B cell (primary cell): ENCODE results near the gene ADO. TPM values are rescaled to one million over a fixed set of nuclear protein-coding genes. Genes with fewer than 3 reads are reported as not detected.

Source experiments
- ATAC-seq: fragments of 200-7000 bp; cut with Tn5 transposase; one replicate; pipeline ENCODE4 v1.10.0; 2021; ENCODE audit warnings: low read depth, mild to moderate bottlenecking, moderate number of reproducible peaks, moderate library complexity
- CTCF ChIA-PET: fragments of 350-600 bp; sonication (Branson Sonifier 250); formaldehyde crosslinking; loops from one replicate; lab custom pipeline; 2021; ENCODE audit warnings: antibody characterized with exemption, inconsistent platforms; lab: Charles Lee
- POLR2A ChIA-PET: fragments of 350-600 bp; sonication (Branson Sonifier 250); formaldehyde crosslinking; loops from one replicate; lab custom pipeline; 2021; ENCODE audit warnings: antibody characterized with exemption; lab: Charles Lee
- DNase-seq: peaks from one replicate; pipeline ENCODE4 v3.0.0; 2013
- H2AFZ ChIP-seq: 2 replicates; pipeline ENCODE4 v1.6.1; 2012; ENCODE audit warnings: mild to moderate bottlenecking, low read depth, low read length; ENCODE audit not compliant: insufficient read depth, poor library complexity, severe bottlenecking
- H3K27ac ChIP-seq, 2 donors: 1 replicate in 1 of 2; 2 replicates in 1 of 2; pipeline ENCODE4 v1.5.1; 2012 to 2013; ENCODE audit warnings: low read length in 2 of 2, mild to moderate bottlenecking in 2 of 2, moderate library complexity in 1 of 2
- H3K27me3 ChIP-seq, 4 experiments: fragments of 200-600 bp in 1 of 4; sonication (generic) in 1 of 4; replicated peaks in 1 of 4; 1 replicate in 2 of 4; 2 replicates in 2 of 4; pipeline versions ENCODE4 v1.6.1 to v1.7.0; 2013 to 2016; ENCODE audit warnings: low read length in 3 of 4, mild to moderate bottlenecking in 2 of 4, mixed read lengths in 1 of 4, moderate library complexity in 1 of 4; ENCODE audit not compliant: insufficient read depth in 4 of 4, control insufficient read depth in 3 of 4; ENCODE audit errors: control extremely low read depth in 1 of 4
- H3K36me3 ChIP-seq, 2 experiments: replicated peaks in 1 of 2; 1 replicate in 1 of 2; 2 replicates in 1 of 2; pipeline versions ENCODE4 v1.6.1 to v1.7.1; 2013; ENCODE audit warnings: low read length in 1 of 2; ENCODE audit not compliant: insufficient read depth in 2 of 2, control insufficient read depth in 1 of 2; ENCODE audit errors: control extremely low read depth in 1 of 2, extremely low read depth in 1 of 2
- H3K4me1 ChIP-seq, 2 donors: fragments of 200-600 bp in 1 of 2; sonication (generic) in 1 of 2; 1 replicate in 1 of 2; 2 replicates in 1 of 2; pipeline versions ENCODE4 v1.5.1 to v1.6.1; 2013 to 2017; ENCODE audit warnings: low read length in 2 of 2; ENCODE audit not compliant: control insufficient read depth in 2 of 2, insufficient read depth in 2 of 2
- H3K4me2 ChIP-seq: replicated peaks from 2 replicates; pipeline ENCODE3; 2012; ENCODE audit warnings: mild to moderate bottlenecking, low read depth, low read length; ENCODE audit not compliant: poor library complexity, severe bottlenecking
- H3K4me3 ChIP-seq, 5 experiments: fragments of 200-600 bp in 1 of 5; sonication (generic) in 1 of 5; 1 replicate in 3 of 5; 2 replicates in 2 of 5; pipeline versions ENCODE4 v1.5.1 to v1.7.0; 2011 to 2016; ENCODE audit warnings: low read length in 4 of 5, mild to moderate bottlenecking in 4 of 5, low read depth in 2 of 5, control low read depth in 1 of 5, moderate library complexity in 1 of 5; ENCODE audit not compliant: insufficient read depth in 1 of 5; ENCODE audit errors: control extremely low read depth in 1 of 5, extremely low read depth in 1 of 5
- H3K79me2 ChIP-seq: fragments of 200-600 bp; sonication (generic); one replicate; pipeline ENCODE4 v1.6.0; 2016; ENCODE audit warnings: low read length; ENCODE audit not compliant: control insufficient read depth, insufficient read depth
- H3K9ac ChIP-seq: fragments of 200-600 bp; sonication (generic); 2 replicates; pipeline ENCODE4 v1.6.1; 2017; ENCODE audit warnings: mild to moderate bottlenecking, low read length, moderate library complexity
- H3K9me3 ChIP-seq, 3 donors: one replicate each; pipeline versions ENCODE4 v1.6.1 to v1.7.1; 2013; ENCODE audit warnings: low read length in 2 of 3; ENCODE audit not compliant: control insufficient read depth in 2 of 3, insufficient read depth in 1 of 3; ENCODE audit errors: control extremely low read depth in 1 of 3
- H4K20me1 ChIP-seq: 2 replicates; pipeline ENCODE4 v1.6.0; 2012; ENCODE audit warnings: mild to moderate bottlenecking, low read length; ENCODE audit not compliant: insufficient read depth, control insufficient read depth, poor library complexity, severe bottlenecking
- H3K27ac Mint-ChIP-seq: one replicate; pipeline ENCODE4 v1.8.0; 2021; ENCODE audit warnings: mixed read lengths
- H3K27me3 Mint-ChIP-seq: one replicate; pipeline ENCODE4 v1.8.0; 2021; ENCODE audit warnings: mixed read lengths
- H3K4me1 Mint-ChIP-seq: one replicate; pipeline ENCODE4 v1.8.0; 2021; ENCODE audit warnings: mixed read lengths
- H3K4me3 Mint-ChIP-seq: one replicate; pipeline ENCODE4 v1.8.0; 2021; ENCODE audit warnings: mixed read lengths
- H3K9me3 Mint-ChIP-seq: one replicate; pipeline ENCODE4 v1.8.0; 2022; ENCODE audit warnings: mixed read lengths; ENCODE audit not compliant: insufficient read depth
- CTCF ChIP-seq: fragments of 200-600 bp; IDR thresholded peaks from one replicate; pipeline ENCODE4 v1.8.0; 2022; ENCODE audit warnings: antibody characterized with exemption, mild to moderate bottlenecking
- EZH2 ChIP-seq: IDR thresholded peaks from 2 replicates; pipeline ENCODE4 v1.6.1; 2012; ENCODE audit warnings: borderline replicate concordance, low read depth, mild to moderate bottlenecking, moderate library complexity, low read length; ENCODE audit not compliant: insufficient read depth, poor library complexity, severe bottlenecking
- WGBS: methylation state at CpG from one replicate; pipeline ENCODE4 v1.1.5; 2013; ENCODE audit warnings: missing lambda C conversion rate; ENCODE audit not compliant: insufficient coverage; 5-methylcytosine and 5-hydroxymethylcytosine counted together
- intact Hi-C: fragments of 100-400 bp; cut with micrococcal nuclease; formaldehyde crosslinking; loops from one replicate; pipeline ENCODE4 v1.10.0; 2022
- polyA plus RNA-seq: library from polyadenylated mRNA; depleted of rRNA; stranded (reverse); fragments of >200 nt; gene quantifications from 2 replicates; pipeline ENCODE4 v1.2.3, GENCODE V29; 2012
- total RNA-seq, 2 donors: library from RNA; stranded (reverse); fragments of 120-200 nt in 1 of 2; gene quantifications; 1 replicate in 1 of 2; 2 replicates in 1 of 2; pipeline versions ENCODE4 v1.2.3 to v1.2.4, GENCODE V29; 2013 to 2022

ADO gene
- total and polyA plus RNA-seq, 2 donors (not counting 1 experiment from before 2014, with no cell fraction given), result 9.4 to 18.4 TPM

GRCh38 chr10:62817121-62817765 lies 12.7 kb downstream of the ADO start:
- ChIA-PET CTCF (interaction anchor here (0.6 to 9.3 kb wide), 40 partner anchors 9 to 903 kb away, joined by 3 to 204 read pairs (median 6); partner anchors contain the start of genes ADO and NRBF2), POLR2A (interaction anchor here (1.0 to 3.2 kb wide), 8 partner anchors 13 to 316 kb away, joined by 3 to 18 read pairs (median 8); partner anchors contain the start of genes ADO and NRBF2)
- peak; percentile 20 for ATAC-seq
- TF ChIP-seq EZH2 (no peak), CTCF (no peak)
- Mint-ChIP-seq H3K27me3 (peaks cover 7% of the 10 kb centered on the region), H3K27ac (peak overlapping the region; percentile 99), H3K4me1 (peaks cover 50% of the 10 kb centered on the region), H3K4me3 (peak overlapping the region; percentile 100), H3K9me3 (no peaks in the 10 kb centered on the region)
- Histone ChIP-seq H3K79me2 (peaks cover 23% of the 10 kb centered on the region), H3K27me3 (peaks cover 0 to 37% (median 9%) of the 10 kb centered on the region in 4 experiments), H3K27ac (peak overlapping the region; percentile 77 to 84), H2AFZ (peak overlapping the region; percentile 87), H3K4me1 (peaks cover 33 to 39% of the 10 kb centered on the region in 2 donors), H3K9me3 (no peaks in the 10 kb centered on the region), H3K36me3 (no peaks in the 10 kb centered on the region), H3K4me2 (peak overlapping the region; percentile 100), H3K9ac (peak overlapping the region; percentile 79), H4K20me1 (peaks cover 20% of the 10 kb centered on the region), H3K4me3 (peak overlapping the region; percentile 66 to 88 (median 72))
- under 1% methylated on average over 49 of the region's 49 CpGs for WGBS
- intact Hi-C loops, result loop anchor here (2.0 to 10.0 kb wide), 8 partner anchors 85 to 915 kb away; partner anchors contain the start of genes ARID5B and RTKN2
- no peak for DNase-seq
